Measurements from ENCODE around the gene ZNF683.

ZNF683 gene

GRCh38 chr1:26340047-26340481, 32.5 kb downstream of the ZNF683 start:
- in situ Hi-C loops (cut with HindIII; ENCODE audit: low sequenced_read_pairs), result no loop called here
- no peak for TF ChIP-seq CTCF (IDR thresholded peaks at IDR 0.05; ENCODE audit: low read depth, low read length, missing control alignments)
- no peak overlapping the region for H3K4me3 ChIP-seq (ENCODE audit: low read depth, low read length)
- DNase-seq (ENCODE audit: low read depth), result no peak

- TF ChIP-seq CTCF (IDR thresholded peaks at IDR 0.05; ENCODE audit: low read depth, low read length, missing control alignments), result no peak
- in situ Hi-C loops (cut with HindIII; ENCODE audit: low sequenced_read_pairs), result loop anchor here (5.0 kb wide), 1 partner anchor 66 kb away; no protein-coding TSS in a partner anchor
- no peak overlapping the region for H3K4me3 ChIP-seq (ENCODE audit: low read depth, low read length)
- no peak for DNase-seq (ENCODE audit: low read depth)
These were observed 33.9 kb downstream of the ZNF683 start for GRCh38 chr1:26338670-26339069.

GRCh38 chr1:26337625-26338024, 34.9 kb downstream of the ZNF683 start:
- in situ Hi-C loops (cut with HindIII; ENCODE audit: low sequenced_read_pairs), result loop anchor here (5.0 kb wide), 1 partner anchor 65 kb away; no protein-coding TSS in a partner anchor
- no peak for DNase-seq (ENCODE audit: low read depth)
- no peak for TF ChIP-seq CTCF (IDR thresholded peaks at IDR 0.05; ENCODE audit: low read depth, low read length, missing control alignments)
- H3K4me3 ChIP-seq (ENCODE audit: low read depth, low read length), result no peak overlapping the region

DNA sequence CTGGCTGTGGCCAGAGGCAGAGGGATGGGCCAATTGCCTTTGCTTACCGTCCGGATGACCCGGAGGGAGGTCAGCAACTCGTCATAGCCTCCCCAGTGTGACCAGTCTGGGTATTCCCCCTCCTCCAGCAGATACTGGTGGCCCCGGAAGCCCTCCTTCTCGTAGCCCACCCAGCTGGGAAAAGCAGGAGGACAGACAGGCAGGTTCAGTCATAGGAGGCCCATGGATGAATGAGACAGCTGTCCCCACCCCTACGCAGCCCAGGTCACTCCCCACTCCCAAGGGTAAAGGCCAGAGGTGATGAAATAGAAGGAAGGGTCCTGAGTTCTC, 35.4 kb downstream of the ZNF683 start:
- TF ChIP-seq CTCF (IDR thresholded peaks at IDR 0.05; ENCODE audit: low read depth, low read length, missing control alignments), result no peak
- in situ Hi-C loops (cut with HindIII; ENCODE audit: low sequenced_read_pairs), result loop anchor here (5.0 kb wide), 1 partner anchor 65 kb away; no protein-coding TSS in a partner anchor
- H3K4me3 ChIP-seq (ENCODE audit: low read depth, low read length), result no peak overlapping the region
- no peak for DNase-seq (ENCODE audit: low read depth)

- no peak for DNase-seq (ENCODE audit: low read depth)
These were observed 35.9 kb downstream of the ZNF683 start for GRCh38 chr1:26336477-26337205.

More at GRCh38 chr1:26336477-26337205, 35.9 kb downstream of the ZNF683 start:
- H3K4me3 ChIP-seq (ENCODE audit: low read depth, low read length), result peak overlapping the region; percentile 49
- TF ChIP-seq CTCF (IDR thresholded peaks at IDR 0.05; ENCODE audit: low read depth, low read length, missing control alignments), result no peak
- in situ Hi-C loops (cut with HindIII; ENCODE audit: low sequenced_read_pairs), result loop anchor here (5.0 kb wide), 1 partner anchor 64 kb away; no protein-coding TSS in a partner anchor

All from astrocyte of the cerebellum (primary cell).